ENCODE data around the gene PLCB3. TPM values are rescaled to one million over a fixed set of nuclear protein-coding genes. Genes with fewer than 3 reads are reported as not detected.

PLCB3 gene
- total and polyA plus RNA-seq, 2 of the 13 experiments (the other 11 are each of a cell fraction or from before 2014, with no cell fraction given): 7.5 to 13.8 TPM

GRCh38 chr11:64246871-64247728 lies 4.2 kb upstream of the PLCB3 start, which contains the start of gene PPP1R14B (continued):
- TF ChIP-seq ZNF318 (CRISPR knock-in tag; IDR thresholded peaks at IDR 0.05) (no peak), ADNP (CRISPR knock-in tag; IDR thresholded peaks at IDR 0.05) (no peak), ZNF30 (CRISPR knock-in tag; IDR thresholded peaks at IDR 0.05) (no peak), POLR2AphosphoS5 (IDR thresholded peaks at IDR 0.05; ENCODE audit: low read depth, low read length) (peak; percentile 60), ZNF234 (CRISPR knock-in tag; conservative IDR thresholded peaks at IDR 0.05) (no peak), SAFB2 (CRISPR knock-in tag; IDR thresholded peaks at IDR 0.05; ENCODE audit: borderline replicate concordance, low read depth) (peak; percentile 71; the same call in 1 of the 2 replicates)
- TF ChIP-seq, protein P1, sequence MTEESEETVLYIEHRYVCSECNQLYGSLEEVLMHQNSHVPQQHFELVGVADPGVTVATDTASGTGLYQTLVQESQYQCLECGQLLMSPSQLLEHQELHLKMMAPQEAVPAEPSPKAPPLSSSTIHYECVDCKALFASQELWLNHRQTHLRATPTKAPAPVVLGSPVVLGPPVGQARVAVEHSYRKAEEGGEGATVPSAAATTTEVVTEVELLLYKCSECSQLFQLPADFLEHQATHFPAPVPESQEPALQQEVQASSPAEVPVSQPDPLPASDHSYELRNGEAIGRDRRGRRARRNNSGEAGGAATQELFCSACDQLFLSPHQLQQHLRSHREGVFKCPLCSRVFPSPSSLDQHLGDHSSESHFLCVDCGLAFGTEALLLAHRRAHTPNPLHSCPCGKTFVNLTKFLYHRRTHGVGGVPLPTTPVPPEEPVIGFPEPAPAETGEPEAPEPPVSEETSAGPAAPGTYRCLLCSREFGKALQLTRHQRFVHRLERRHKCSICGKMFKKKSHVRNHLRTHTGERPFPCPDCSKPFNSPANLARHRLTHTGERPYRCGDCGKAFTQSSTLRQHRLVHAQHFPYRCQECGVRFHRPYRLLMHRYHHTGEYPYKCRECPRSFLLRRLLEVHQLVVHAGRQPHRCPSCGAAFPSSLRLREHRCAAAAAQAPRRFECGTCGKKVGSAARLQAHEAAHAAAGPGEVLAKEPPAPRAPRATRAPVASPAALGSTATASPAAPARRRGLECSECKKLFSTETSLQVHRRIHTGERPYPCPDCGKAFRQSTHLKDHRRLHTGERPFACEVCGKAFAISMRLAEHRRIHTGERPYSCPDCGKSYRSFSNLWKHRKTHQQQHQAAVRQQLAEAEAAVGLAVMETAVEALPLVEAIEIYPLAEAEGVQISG (CRISPR knock-in tag; IDR thresholded peaks at IDR 0.05): peak; percentile 92
- TF ChIP-seq, protein P2, sequence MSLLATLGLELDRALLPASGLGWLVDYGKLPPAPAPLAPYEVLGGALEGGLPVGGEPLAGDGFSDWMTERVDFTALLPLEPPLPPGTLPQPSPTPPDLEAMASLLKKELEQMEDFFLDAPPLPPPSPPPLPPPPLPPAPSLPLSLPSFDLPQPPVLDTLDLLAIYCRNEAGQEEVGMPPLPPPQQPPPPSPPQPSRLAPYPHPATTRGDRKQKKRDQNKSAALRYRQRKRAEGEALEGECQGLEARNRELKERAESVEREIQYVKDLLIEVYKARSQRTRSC (CRISPR knock-in tag; IDR thresholded peaks at IDR 0.05; ENCODE audit: low read depth): no peak
